BLaER1 treated with 17β-estradiol and CSF1 and Interleukin-3, amounts not matched to agents 10 nM and 100 nM (cell line): ENCODE measurements around the gene KIF11.
"Not testable (repeated sequence)": the region's sequence is repeated elsewhere in the genome, so short reads cannot be mapped to it uniquely, and the experiment has no call there.

Experiments used
- H3K27ac ChIP-seq, 11 experiments: shearing (Covaris generic); formaldehyde crosslinking; 2 replicates each; pipeline ENCODE4 v1.8.1; 2022
- H3K27me3 ChIP-seq, 11 experiments: shearing (Covaris generic); formaldehyde crosslinking; 2 replicates each; pipeline ENCODE4 v1.8.1; 2022
- H3K36me3 ChIP-seq, 11 experiments: shearing (Covaris generic); formaldehyde crosslinking; 2 replicates each; pipeline ENCODE4 v1.8.1; 2022
- H3K4me1 ChIP-seq, 10 experiments: shearing (Covaris generic); formaldehyde crosslinking; 2 replicates each; pipeline ENCODE4 v1.8.1; 2022
- H3K4me2 ChIP-seq, 11 experiments: shearing (Covaris generic); formaldehyde crosslinking; 2 replicates each; pipeline ENCODE4 v1.8.1; 2022
- H3K4me3 ChIP-seq, 10 experiments: shearing (Covaris generic); formaldehyde crosslinking; 2 replicates each; pipeline ENCODE4 v1.8.1; 2022
- H3K9ac ChIP-seq, 11 experiments: shearing (Covaris generic); formaldehyde crosslinking; 2 replicates each; pipeline ENCODE4 v1.8.1; 2022
- H3K9me3 ChIP-seq, 11 experiments: shearing (Covaris generic); formaldehyde crosslinking; replicated peaks in 1 of 11; 2 replicates each; pipeline ENCODE4 v1.8.1; 2022
- H4K20me1 ChIP-seq, 11 experiments: shearing (Covaris generic); formaldehyde crosslinking; 2 replicates each; pipeline ENCODE4 v1.8.1; 2022
- Cebpa-rat ChIP-seq, 11 experiments: shearing (Covaris generic); IDR thresholded peaks; 2 replicates each; pipeline ENCODE4 v1.8.1; 2022

The KIF11 gene

DNA sequence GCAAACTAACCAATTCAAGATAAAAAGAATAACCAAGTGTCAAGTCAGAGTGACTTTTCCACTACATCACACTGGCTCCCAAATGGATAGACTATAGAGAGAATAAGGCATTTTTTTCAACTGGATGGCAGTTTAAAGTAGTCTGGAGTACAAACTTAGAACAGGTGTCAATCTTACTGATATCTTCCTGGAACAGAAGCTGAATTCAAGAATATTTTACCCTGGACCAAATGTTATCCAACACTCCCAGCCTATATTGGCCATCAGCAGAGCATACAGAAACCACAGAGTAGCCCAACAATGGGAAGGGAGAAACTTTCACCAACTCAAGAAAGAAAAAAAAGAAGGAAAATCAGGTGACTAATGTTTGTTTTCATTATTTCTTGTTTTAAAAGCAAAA is 30.5 kb upstream of the KIF11 start:
- H3K27ac ChIP-seq: no peak overlapping the region
- H3K9ac ChIP-seq: no peak overlapping the region
- H3K9me3 ChIP-seq: peaks cover 23 to 40% (median 34%) of the 10 kb centered on the region in 11 experiments
- H3K4me2 ChIP-seq: peak overlapping the region in 1 of 11 experiments; percentile 28; a peak in 2 of 22 replicates
- peaks cover 0 to 14% (median 0%) of the 10 kb centered on the region in 10 experiments; a peak in 3 of 20 replicates for H3K4me1 ChIP-seq
- TF ChIP-seq Cebpa-rat (IDR thresholded peaks at IDR 0.05): no peak
- H3K36me3 ChIP-seq: peaks cover 39 to 100% (median 89%) of the 10 kb centered on the region in 11 experiments
- H3K4me3 ChIP-seq: no peak overlapping the region
- H4K20me1 ChIP-seq: peaks cover 4 to 71% (median 17%) of the 10 kb centered on the region in 11 experiments; a peak in 16 of 22 replicates
- H3K27me3 ChIP-seq: no peaks in the 10 kb centered on the region

DNA sequence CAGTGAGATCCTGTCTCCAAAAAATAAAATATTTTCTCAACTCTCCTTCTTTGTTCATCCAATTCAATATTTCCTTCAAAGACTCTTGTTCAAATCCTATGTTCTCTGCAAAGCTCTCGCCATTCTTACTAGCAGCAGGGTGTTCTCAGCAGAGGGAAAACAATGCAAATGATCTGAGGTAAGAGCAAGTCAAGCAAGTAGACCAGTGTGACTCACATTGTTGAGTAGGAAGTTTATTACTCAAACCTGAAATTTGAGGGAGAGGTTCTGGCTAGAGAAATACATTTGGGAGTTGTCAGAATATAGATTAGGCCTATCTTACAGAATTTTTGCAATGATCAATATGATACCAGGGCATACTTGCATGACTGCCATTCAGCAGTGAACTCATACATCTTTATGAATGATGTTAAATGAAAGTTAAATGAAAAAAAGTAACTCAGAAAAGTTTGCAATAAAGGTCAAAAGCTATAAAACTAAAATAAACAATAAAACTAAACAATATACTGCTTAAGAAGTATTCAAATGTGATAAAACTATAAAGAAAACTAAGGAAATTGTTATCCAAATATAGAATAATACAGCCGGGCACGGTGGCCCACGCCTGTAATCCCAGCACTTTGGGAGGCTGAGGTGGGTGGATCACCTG is 24.9 kb upstream of the KIF11 start:
- Histone ChIP-seq H3K27ac (no peak overlapping the region), H3K9ac (no peak overlapping the region), H3K4me2 (peak overlapping the region in 7 of 11 experiments; percentile 1 to 29 (median 10); a peak in 6 of 22 replicates), H3K4me1 (peaks cover 25 to 40% (median 32%) of the 10 kb centered on the region in 10 experiments), H3K9me3 (no peaks in the 10 kb centered on the region), H3K4me3 (no peak overlapping the region), H3K36me3 (peaks cover 10 to 72% (median 51%) of the 10 kb centered on the region in 11 experiments; a peak in 21 of 22 replicates), H4K20me1 (peaks cover 34 to 100% (median 67%) of the 10 kb centered on the region in 11 experiments; a peak in 21 of 22 replicates), H3K27me3 (no peaks in the 10 kb centered on the region)
- TF ChIP-seq Cebpa-rat (IDR thresholded peaks at IDR 0.05): no peak

DNA sequence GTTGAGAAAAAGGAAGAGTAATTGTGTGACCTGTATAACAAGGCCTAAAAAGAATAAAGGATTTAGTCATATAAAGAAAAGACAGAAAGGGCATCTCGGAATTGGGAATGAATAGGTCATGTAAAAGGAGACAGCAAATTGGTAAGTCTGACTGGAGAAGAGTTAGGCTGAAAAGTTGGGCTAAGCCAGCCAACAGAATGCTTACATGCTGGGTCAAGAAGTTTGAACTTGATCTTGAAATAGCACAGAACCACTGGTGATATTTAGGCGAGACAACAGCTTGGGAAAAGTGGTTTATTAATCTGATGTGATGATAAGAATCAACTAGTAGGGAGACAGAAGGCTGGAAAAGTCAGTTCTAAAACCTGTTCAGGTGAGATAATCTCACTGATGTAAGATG is 23.9 kb upstream of the KIF11 start:
- Histone ChIP-seq H3K4me3 (no peak overlapping the region), H3K9me3 (no peaks in the 10 kb centered on the region), H3K36me3 (peaks cover 10 to 62% (median 44%) of the 10 kb centered on the region in 11 experiments; a peak in 21 of 22 replicates), H3K9ac (no peak overlapping the region), H3K4me1 (peaks cover 25 to 40% (median 32%) of the 10 kb centered on the region in 10 experiments), H3K27me3 (no peaks in the 10 kb centered on the region), H3K4me2 (no peak overlapping the region), H4K20me1 (peaks cover 34 to 93% (median 67%) of the 10 kb centered on the region in 11 experiments; a peak in 21 of 22 replicates), H3K27ac (no peak overlapping the region)
- TF ChIP-seq Cebpa-rat (IDR thresholded peaks at IDR 0.05): no peak

DNA sequence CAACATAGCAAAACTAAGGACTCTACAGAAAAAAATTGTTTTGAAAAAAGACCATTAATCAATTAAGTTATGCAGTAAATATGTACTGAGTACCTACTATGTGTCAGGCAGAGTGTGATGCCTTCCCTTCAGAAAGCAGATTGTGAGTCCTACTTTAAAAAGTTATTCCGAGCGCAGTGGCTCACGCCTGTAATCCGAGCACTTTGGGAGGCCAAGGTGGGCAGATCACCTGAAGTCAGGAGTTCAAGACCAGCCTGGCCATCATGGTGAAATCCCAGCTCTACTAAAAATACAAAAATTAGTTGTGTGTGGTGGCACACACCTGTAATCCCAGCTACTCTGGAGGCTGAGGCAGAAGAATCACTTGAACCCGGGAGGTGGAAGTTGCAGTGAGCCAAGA is 23.3 kb upstream of the KIF11 start:
- peaks cover 10 to 56% (median 38%) of the 10 kb centered on the region in 11 experiments; a peak in 20 of 22 replicates for H3K36me3 ChIP-seq
- not testable (repeated sequence) for H3K27me3 ChIP-seq, H3K9me3 ChIP-seq, H3K4me3 ChIP-seq, H3K9ac ChIP-seq, H3K4me2 ChIP-seq, H3K27ac ChIP-seq
- H3K4me1 ChIP-seq: peaks cover 26 to 42% (median 33%) of the 10 kb centered on the region in 10 experiments
- H4K20me1 ChIP-seq: peaks cover 34 to 87% (median 67%) of the 10 kb centered on the region in 11 experiments; a peak in 21 of 22 replicates

DNA sequence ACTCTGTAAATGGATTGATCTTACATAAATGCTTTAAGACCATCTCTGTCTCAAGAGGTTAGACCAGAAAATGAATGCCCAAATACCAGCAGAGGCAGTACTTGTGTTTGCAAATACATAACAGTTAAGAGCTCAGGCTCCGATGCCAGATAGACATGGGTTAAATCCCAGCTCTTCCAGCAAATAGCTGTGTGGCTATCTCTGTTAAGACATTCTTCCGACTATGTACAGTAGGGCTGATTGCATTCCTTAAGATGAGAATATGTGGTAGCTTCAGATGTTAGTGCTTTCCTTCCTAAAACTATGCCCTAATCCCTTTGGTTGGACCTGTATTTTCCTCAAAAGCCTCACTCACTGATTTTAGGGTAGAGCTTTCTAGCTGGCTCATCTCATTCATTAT is 21.3 kb upstream of the KIF11 start:
- no peak for TF ChIP-seq Cebpa-rat (IDR thresholded peaks at IDR 0.05)
- peaks cover 33 to 61% (median 53%) of the 10 kb centered on the region in 10 experiments for H3K4me1 ChIP-seq
- no peaks in the 10 kb centered on the region for H3K27me3 ChIP-seq
- peaks cover 10 to 36% (median 20%) of the 10 kb centered on the region in 11 experiments; a peak in 18 of 22 replicates for H3K36me3 ChIP-seq
- H4K20me1 ChIP-seq: peaks cover 31 to 67% (median 59%) of the 10 kb centered on the region in 11 experiments; a peak in 21 of 22 replicates
- H3K4me3 ChIP-seq: peak overlapping the region in 3 of 10 experiments; percentile 92 to 95 (median 93); a peak in 3 of 20 replicates
- no peaks in the 10 kb centered on the region for H3K9me3 ChIP-seq
- peak overlapping the region in 8 of 11 experiments; percentile 19 to 94 (median 92); a peak in 6 of 22 replicates for H3K9ac ChIP-seq
- H3K4me2 ChIP-seq: peak overlapping the region; percentile 87 to 97 (median 94)
- no peak overlapping the region for H3K27ac ChIP-seq

DNA sequence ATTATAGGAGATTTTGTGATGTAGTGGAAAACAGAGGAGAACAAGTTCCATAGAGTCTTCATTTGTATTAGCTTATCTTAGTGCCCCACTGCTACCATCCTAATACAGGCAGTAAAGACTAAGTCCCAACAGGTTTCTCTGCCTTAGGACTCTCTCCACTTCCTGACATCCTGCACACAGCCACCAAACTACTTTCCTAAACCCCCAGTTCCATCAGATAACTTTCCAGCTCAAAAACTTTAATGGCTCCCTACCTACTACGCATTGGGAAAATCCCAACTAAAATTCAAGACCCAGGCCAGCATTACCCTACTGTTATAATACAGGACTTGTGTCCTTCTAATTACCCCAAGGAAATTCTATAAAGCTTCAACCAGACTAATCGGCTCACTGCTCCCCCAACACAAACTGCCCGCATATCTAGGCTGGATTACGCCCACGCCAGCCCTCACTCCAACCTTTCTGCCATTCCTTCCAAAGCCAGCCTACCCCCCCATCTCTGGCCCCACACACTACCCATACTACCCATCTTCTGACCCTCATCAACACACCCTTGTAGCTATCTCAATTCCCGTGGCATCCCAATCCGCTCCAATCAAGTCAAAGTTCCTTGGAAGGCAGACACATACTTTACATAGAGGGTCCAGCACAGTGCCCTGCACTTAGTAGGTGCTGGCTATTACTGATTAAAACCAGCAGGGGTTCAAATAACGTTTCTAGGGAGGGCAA is 20.4 kb upstream of the KIF11 start:
- Histone ChIP-seq H3K27me3 (no peaks in the 10 kb centered on the region), H3K27ac (peak overlapping the region; percentile 79 to 96 (median 92); a peak in 18 of 22 replicates), H3K9me3 (no peaks in the 10 kb centered on the region), H3K4me3 (peak overlapping the region; percentile 80 to 95 (median 86)), H3K4me2 (peak overlapping the region; percentile 87 to 97 (median 94)), H4K20me1 (peaks cover 23 to 59% (median 50%) of the 10 kb centered on the region in 11 experiments; a peak in 21 of 22 replicates), H3K4me1 (peaks cover 33 to 61% (median 53%) of the 10 kb centered on the region in 10 experiments), H3K9ac (peak overlapping the region; percentile 85 to 96 (median 94)), H3K36me3 (peaks cover 10 to 27% (median 16%) of the 10 kb centered on the region in 11 experiments; a peak in 18 of 22 replicates)
- no peak for TF ChIP-seq Cebpa-rat (IDR thresholded peaks at IDR 0.05)

DNA sequence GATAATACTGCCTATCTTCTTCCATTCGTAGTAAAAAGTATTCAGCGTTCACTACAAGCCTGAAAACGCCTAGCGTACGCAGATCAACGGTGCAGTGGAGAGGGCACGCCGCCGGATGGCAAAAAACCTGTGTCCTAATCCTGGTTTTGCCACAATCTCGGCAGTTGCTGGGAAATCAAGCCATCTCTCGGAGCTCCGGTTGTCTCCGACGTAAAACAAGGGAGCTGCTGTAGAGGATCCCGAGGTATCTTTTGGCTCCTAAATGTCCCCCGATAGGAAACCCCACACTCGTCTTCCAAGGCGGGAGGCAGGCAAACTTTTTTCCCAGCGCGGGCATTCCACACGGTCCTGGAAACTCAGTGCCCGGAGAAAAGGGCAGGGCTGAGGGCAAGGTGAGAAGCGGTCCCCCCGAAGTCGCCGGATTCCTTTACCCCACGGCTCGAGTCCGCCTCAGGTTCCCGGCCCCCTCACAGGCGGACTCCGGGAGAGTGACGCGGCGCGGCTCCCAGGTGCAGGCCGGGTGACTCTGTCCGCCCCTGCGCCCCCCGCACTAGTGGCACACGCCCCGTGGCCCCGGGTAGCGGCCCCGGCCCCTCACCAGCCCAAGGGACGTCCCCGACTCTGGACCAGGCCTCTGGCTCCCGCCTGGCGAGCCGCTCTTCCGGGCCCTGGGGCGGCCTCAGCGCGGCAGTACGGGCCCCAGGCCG is 19.7 kb upstream of the KIF11 start:
- Histone ChIP-seq H3K36me3 (peaks cover 9 to 20% (median 16%) of the 10 kb centered on the region in 11 experiments; a peak in 18 of 22 replicates), H3K9me3 (no peaks in the 10 kb centered on the region), H3K4me1 (peaks cover 33 to 54% (median 46%) of the 10 kb centered on the region in 10 experiments), H3K27me3 (no peaks in the 10 kb centered on the region), H3K4me3 (peak overlapping the region; percentile 80 to 95 (median 86)), H3K4me2 (peak overlapping the region; percentile 87 to 97 (median 94)), H3K27ac (peak overlapping the region; percentile 79 to 96 (median 92)), H3K9ac (peak overlapping the region; percentile 85 to 96 (median 94)), H4K20me1 (peaks cover 19 to 51% (median 43%) of the 10 kb centered on the region in 11 experiments; a peak in 21 of 22 replicates)
- TF ChIP-seq Cebpa-rat (IDR thresholded peaks at IDR 0.05): no peak

DNA sequence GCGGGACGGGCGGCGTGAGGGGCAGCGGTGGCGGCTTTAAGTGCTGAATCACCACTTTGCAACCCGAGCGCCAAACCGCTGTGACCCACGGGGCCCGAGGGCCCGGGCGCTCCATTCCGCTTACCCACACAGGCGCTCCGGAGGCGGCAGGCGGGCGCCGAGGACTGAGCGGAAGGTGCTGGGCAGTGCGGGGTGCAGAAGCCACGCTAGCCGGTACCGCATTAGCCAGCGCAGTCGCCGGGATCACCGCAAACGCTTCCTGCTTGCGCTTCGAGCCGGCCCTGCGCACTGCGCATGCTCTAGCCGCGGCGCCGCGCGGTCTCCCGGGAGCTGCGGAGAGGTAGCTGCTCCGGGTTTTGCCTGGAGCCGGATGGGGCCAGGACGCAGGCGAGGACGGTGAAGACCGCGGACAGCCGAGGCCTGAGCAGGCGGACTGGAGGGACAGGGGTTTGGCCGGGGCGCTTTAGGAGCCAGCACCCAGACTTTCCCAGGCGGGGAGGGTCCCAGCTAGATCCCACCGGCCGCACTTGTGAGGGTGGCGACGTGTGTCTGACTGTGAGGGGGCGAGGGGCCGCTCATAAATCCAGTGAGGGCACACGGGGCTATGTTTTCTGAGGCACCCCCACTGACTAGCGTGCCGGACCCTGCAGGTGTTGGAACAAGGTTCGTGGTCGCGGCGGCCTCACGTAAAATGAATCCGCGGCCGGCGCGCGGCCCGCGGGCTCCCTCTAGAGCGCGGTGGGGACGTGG is 19.0 kb upstream of the KIF11 start, which contains the start of gene IDE:
Gene IDE (minus strand): TSS at position 296 of the 750 bp plus-strand sequence. CDS start 74 bp downstream, at position 222.
- no peak for TF ChIP-seq Cebpa-rat (IDR thresholded peaks at IDR 0.05)
- H3K27me3 ChIP-seq: no peaks in the 10 kb centered on the region
- H3K9me3 ChIP-seq: no peaks in the 10 kb centered on the region
- H3K27ac ChIP-seq: peak within 1 kb of the TSS; percentile 79 to 96 (median 92)
- H3K36me3 ChIP-seq: peaks cover 9 to 14% (median 10%) of the 10 kb centered on the region in 11 experiments; a peak in 18 of 22 replicates
- H3K4me3 ChIP-seq: peak within 1 kb of the TSS; percentile 80 to 95 (median 86)
- H3K4me2 ChIP-seq: peak within 1 kb of the TSS; percentile 87 to 97 (median 94)
- peaks cover 33 to 50% (median 42%) of the 10 kb centered on the region in 10 experiments for H3K4me1 ChIP-seq
- peak within 1 kb of the TSS; percentile 85 to 96 (median 94) for H3K9ac ChIP-seq
- peaks cover 18 to 44% (median 38%) of the 10 kb centered on the region in 11 experiments; a peak in 21 of 22 replicates for H4K20me1 ChIP-seq
